ENCODE measurements around the gene LHCGR.

Gene LHCGR

DNA sequence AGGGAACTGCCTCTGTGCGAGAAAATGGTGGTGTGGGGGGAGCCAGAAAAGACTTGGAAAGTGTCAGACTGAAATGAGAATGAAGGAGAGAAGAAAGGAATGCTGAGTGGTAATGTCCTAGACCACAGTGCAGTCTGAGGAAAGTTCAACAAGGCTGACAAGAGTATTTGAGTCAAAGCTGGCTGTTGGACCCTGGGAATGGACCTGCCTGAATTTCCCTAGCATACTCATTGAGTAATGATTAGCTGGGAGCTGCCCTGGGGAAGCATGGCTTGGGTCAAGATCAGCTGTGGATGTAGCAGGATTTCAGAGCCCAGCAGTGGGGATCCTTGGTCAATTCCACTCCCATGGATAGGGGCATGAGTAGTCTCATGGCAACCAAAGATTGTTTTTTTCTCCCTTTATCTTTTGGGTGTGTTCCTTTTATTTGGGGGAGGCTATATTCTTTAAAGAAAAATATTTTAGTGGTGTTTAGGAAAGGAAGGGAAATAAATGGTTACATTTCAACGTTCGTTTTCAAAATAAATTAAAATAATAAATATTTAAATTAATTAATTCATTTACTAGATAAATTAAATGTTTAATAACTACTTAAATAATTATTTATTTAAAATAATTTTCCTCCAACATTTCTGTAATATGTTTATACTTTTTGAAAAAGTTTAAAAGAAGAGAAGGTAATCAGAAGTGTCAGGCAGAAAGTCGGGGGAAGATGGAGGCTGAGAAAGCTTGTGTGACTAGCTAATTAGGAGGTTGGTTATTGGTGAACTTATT, 15.9 kb upstream of the LHCGR start:
- no peak overlapping the region for H3K4me2 ChIP-seq
- peaks cover 5% of the 10 kb centered on the region; the same call in 1 of the 2 replicates for H3K9me3 ChIP-seq
- peaks cover 5% of the 10 kb centered on the region for H3K4me1 ChIP-seq
- no peaks in the 10 kb centered on the region for H3K36me3 ChIP-seq
- H4K20me1 ChIP-seq: no peaks in the 10 kb centered on the region
- H3K27me3 ChIP-seq: no peaks in the 10 kb centered on the region
- TF ChIP-seq Cebpa-rat (IDR thresholded peaks at IDR 0.05): no peak
- H3K4me3 ChIP-seq: no peak overlapping the region
- no peak overlapping the region for H3K27ac ChIP-seq
- H3K9ac ChIP-seq: no peak overlapping the region

DNA sequence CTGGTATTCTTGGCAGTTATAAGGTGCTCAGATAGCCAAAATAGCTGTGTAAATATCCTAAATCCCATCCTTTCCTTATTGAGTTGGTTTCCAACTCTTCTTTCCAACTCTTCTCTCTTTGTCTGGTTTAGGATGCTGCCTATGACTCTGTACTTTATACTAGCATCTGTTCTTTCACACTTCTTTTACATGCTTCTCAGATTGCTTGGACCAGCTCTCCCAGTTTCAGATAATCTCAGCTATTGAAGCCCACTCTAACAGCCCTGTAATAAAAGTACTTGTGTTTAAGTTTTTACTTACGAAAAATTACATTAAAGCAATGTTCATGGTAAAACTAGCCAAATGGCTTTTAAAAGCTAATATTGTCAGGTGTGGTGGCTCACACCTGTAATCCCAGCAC, 14.7 kb upstream of the LHCGR start:
- H3K4me2 ChIP-seq: no peak overlapping the region
- TF ChIP-seq Cebpa-rat (IDR thresholded peaks at IDR 0.05): no peak
- no peak overlapping the region for H3K27ac ChIP-seq
- H3K4me1 ChIP-seq: peaks cover 5% of the 10 kb centered on the region
- H3K27me3 ChIP-seq: no peaks in the 10 kb centered on the region
- H4K20me1 ChIP-seq: no peaks in the 10 kb centered on the region
- no peaks in the 10 kb centered on the region for H3K36me3 ChIP-seq
- H3K4me3 ChIP-seq: no peak overlapping the region
- peaks cover 5% of the 10 kb centered on the region; the same call in 1 of the 2 replicates for H3K9me3 ChIP-seq
- H3K9ac ChIP-seq: no peak overlapping the region

- Histone ChIP-seq H3K9me3 (peaks cover 5% of the 10 kb centered on the region; the same call in 1 of the 2 replicates), H3K36me3 (no peaks in the 10 kb centered on the region), H3K27ac (no peak overlapping the region), H3K9ac (no peak overlapping the region), H3K4me2 (no peak overlapping the region), H3K4me1 (peaks cover 5% of the 10 kb centered on the region), H3K27me3 (no peaks in the 10 kb centered on the region), H4K20me1 (no peaks in the 10 kb centered on the region), H3K4me3 (no peak overlapping the region)
- TF ChIP-seq Cebpa-rat (IDR thresholded peaks at IDR 0.05): no peak
Observed at GRCh38 chr2:48768669-48769068, 13.1 kb upstream of the LHCGR start.

- Histone ChIP-seq H3K36me3 (no peaks in the 10 kb centered on the region), H3K4me3 (no peak overlapping the region), H3K4me2 (no peak overlapping the region), H3K4me1 (peaks cover 5% of the 10 kb centered on the region), H3K27ac (no peak overlapping the region), H3K9me3 (peaks cover 11% of the 10 kb centered on the region), H4K20me1 (no peaks in the 10 kb centered on the region), H3K9ac (no peak overlapping the region), H3K27me3 (no peaks in the 10 kb centered on the region)
- no peak for TF ChIP-seq Cebpa-rat (IDR thresholded peaks at IDR 0.05)
Observed at GRCh38 chr2:48767330-48767729, 11.8 kb upstream of the LHCGR start.

DNA sequence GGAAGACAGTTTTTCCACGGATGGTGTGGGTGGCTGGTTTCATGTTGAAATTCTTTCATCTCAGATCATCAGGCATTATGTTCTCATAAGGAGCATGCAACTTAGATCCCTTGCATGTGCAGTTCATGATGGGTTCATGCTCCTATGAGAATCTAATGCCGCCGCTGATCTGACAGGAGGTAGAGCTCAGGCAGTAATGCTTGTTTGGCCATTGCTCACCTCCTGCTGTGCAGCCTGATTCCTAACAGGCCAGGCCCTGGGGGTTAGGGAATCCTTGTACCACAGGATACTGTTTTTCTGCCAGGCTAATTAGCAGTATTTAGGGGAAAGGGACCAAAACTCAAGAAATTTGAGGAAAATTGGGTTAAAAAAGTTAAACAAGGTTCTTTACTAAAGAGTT, 5.3 kb upstream of the LHCGR start:
- peaks cover 4% of the 10 kb centered on the region; the same call in 1 of the 2 replicates for H3K4me1 ChIP-seq
- peaks cover 13% of the 10 kb centered on the region for H3K9me3 ChIP-seq
- H4K20me1 ChIP-seq: no peaks in the 10 kb centered on the region
- H3K27ac ChIP-seq: no peak overlapping the region
- H3K36me3 ChIP-seq: no peaks in the 10 kb centered on the region
- H3K27me3 ChIP-seq: no peaks in the 10 kb centered on the region
- no peak for TF ChIP-seq Cebpa-rat (IDR thresholded peaks at IDR 0.05)
- no peak overlapping the region for H3K9ac ChIP-seq
- no peak overlapping the region for H3K4me2 ChIP-seq
- no peak overlapping the region for H3K4me3 ChIP-seq

GRCh38 chr2:48759682-48760081, 4.2 kb upstream of the LHCGR start:
- H3K4me2 ChIP-seq: no peak overlapping the region
- no peaks in the 10 kb centered on the region for H3K36me3 ChIP-seq
- no peak overlapping the region for H3K4me3 ChIP-seq
- H3K4me1 ChIP-seq: peaks cover 12% of the 10 kb centered on the region
- no peaks in the 10 kb centered on the region for H4K20me1 ChIP-seq
- no peak overlapping the region for H3K27ac ChIP-seq
- no peak overlapping the region for H3K9ac ChIP-seq
- H3K9me3 ChIP-seq: peaks cover 19% of the 10 kb centered on the region
- no peaks in the 10 kb centered on the region for H3K27me3 ChIP-seq
- TF ChIP-seq Cebpa-rat (IDR thresholded peaks at IDR 0.05): no peak

DNA sequence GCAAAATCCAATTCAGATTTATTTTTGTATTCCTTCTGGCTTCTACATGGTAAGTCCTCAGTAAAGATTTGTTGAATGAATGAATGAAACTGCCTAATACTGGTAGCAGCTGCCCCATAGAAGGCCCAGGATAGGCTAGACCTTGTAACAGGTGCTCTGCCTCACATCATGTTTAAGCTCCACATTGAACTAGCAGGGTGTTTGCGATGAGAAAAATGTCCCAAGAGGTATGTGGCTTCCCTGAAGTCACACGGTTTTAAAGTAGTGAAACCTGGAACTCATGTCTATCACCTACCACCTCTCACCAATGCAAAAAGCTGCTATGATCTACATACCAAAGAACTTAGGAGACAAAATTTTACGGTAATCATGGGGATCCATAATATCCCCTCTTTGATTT, 765 bp upstream of the LHCGR start:
- Histone ChIP-seq H3K4me3 (no peak overlapping the region), H3K27me3 (no peaks in the 10 kb centered on the region), H3K9me3 (peaks cover 6% of the 10 kb centered on the region; the same call in 1 of the 2 replicates), H3K9ac (no peak overlapping the region), H3K4me2 (0 out of 2 replicates have a peak overlapping the region, but pooled peaks have one; percentile 1), H3K4me1 (peaks cover 44% of the 10 kb centered on the region), H4K20me1 (no peaks in the 10 kb centered on the region), H3K36me3 (no peaks in the 10 kb centered on the region), H3K27ac (no peak overlapping the region)
- TF ChIP-seq Cebpa-rat (IDR thresholded peaks at IDR 0.05): no peak

GRCh38 chr2:48754874-48755273, 650 bp downstream of the LHCGR start:
- peaks cover 58% of the 10 kb centered on the region for H3K4me1 ChIP-seq
- peak overlapping the region; percentile 21; the same call in 1 of the 2 replicates for H3K27ac ChIP-seq
- H3K9ac ChIP-seq: 0 out of 2 replicates have a peak overlapping the region, but pooled peaks have one; percentile 43
- no peak overlapping the region for H3K4me3 ChIP-seq
- peaks cover 6% of the 10 kb centered on the region; the same call in 1 of the 2 replicates for H3K9me3 ChIP-seq
- no peaks in the 10 kb centered on the region for H4K20me1 ChIP-seq
- no peaks in the 10 kb centered on the region for H3K27me3 ChIP-seq
- TF ChIP-seq Cebpa-rat (IDR thresholded peaks at IDR 0.05): no peak
- peak overlapping the region; percentile 87 for H3K4me2 ChIP-seq
- no peaks in the 10 kb centered on the region for H3K36me3 ChIP-seq

DNA sequence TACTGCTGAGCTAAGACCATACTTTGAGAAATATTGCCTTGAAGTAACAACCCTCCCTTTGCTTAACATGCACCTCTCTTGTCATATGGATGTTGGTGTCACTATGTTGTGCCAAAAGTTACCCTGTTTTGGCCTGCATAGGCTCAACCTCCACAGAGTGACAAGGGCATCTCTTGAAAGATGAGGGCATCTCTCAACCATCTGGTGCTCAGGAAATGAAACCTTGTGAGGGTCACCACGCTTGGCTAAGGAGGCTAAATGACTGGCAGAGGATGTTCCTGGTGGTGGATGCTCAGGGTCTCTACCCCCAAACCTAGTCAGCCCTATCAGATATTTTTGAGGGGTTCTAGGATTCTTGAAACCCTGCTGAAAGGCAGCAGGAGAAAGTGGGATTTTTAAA, 2.3 kb downstream of the LHCGR start:
- Histone ChIP-seq H3K27ac (peak overlapping the region; percentile 47; the same call in 1 of the 2 replicates), H3K4me3 (no peak overlapping the region), H3K27me3 (no peaks in the 10 kb centered on the region), H3K36me3 (no peaks in the 10 kb centered on the region), H4K20me1 (no peaks in the 10 kb centered on the region), H3K9ac (0 out of 2 replicates have a peak overlapping the region, but pooled peaks have one; percentile 43), H3K9me3 (peaks cover 6% of the 10 kb centered on the region; the same call in 1 of the 2 replicates), H3K4me1 (peaks cover 63% of the 10 kb centered on the region), H3K4me2 (peak overlapping the region; percentile 87)
- TF ChIP-seq Cebpa-rat (IDR thresholded peaks at IDR 0.05): no peak

GRCh38 chr2:48750128-48750739, 5.3 kb downstream of the LHCGR start:
- Histone ChIP-seq H4K20me1 (no peaks in the 10 kb centered on the region), H3K9ac (no peak overlapping the region), H3K9me3 (peaks cover under 1% of the 10 kb centered on the region; the same call in 1 of the 2 replicates), H3K4me1 (peaks cover 56% of the 10 kb centered on the region), H3K4me2 (peak overlapping the region; percentile 54), H3K4me3 (no peak overlapping the region), H3K27me3 (no peaks in the 10 kb centered on the region), H3K27ac (0 out of 2 replicates have a peak overlapping the region, but pooled peaks have one; percentile 7), H3K36me3 (no peaks in the 10 kb centered on the region)
- no peak for TF ChIP-seq Cebpa-rat (IDR thresholded peaks at IDR 0.05)
